Esophagus squamous epithelium (tissue), 4 donors: ENCODE data around the gene CORO1C.

Experiments used
- POLR2A ChIP-seq, 4 donors: fragments of 450-650 bp; IDR thresholded peaks; one replicate each; pipeline ENCODE4 v1.6.1; 2017; ENCODE audit warnings: antibody characterized with exemption in 4 of 4, mild to moderate bottlenecking in 4 of 4, moderate library complexity in 3 of 4
- TF ChIP-seq, protein P1 (sequence below), 6 experiments: fragments of 450-650 bp in 4 of 6; fragments of 200-600 bp in 2 of 6; sonication (generic) in 2 of 6; IDR thresholded peaks; one replicate each; pipeline ENCODE4 v1.5.1; 2016 to 2019; ENCODE audit warnings: antibody characterized with exemption in 6 of 6, mild to moderate bottlenecking in 4 of 6, moderate library complexity in 4 of 6

DNA sequence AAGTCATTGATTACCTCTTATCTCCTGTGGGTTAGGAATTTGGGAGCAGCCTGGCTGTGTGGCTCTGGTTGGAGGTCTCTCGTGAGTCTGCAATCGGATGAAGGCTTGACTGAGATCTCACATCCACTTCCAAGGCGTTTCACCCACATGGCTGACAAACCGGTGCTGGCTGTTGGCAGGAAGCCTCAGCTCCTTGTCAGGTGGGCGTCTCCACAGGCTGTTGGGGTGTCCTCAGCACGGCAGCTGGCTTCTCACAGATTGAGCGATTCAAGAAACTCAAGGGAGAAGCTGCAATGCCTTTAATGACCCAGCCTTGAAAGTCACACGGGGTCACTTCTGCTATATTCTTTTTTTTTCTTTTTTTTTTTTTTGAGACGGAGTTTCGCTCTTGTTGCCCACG lies 28.6 kb upstream of the CORO1C start:
- TF ChIP-seq, protein P1, sequence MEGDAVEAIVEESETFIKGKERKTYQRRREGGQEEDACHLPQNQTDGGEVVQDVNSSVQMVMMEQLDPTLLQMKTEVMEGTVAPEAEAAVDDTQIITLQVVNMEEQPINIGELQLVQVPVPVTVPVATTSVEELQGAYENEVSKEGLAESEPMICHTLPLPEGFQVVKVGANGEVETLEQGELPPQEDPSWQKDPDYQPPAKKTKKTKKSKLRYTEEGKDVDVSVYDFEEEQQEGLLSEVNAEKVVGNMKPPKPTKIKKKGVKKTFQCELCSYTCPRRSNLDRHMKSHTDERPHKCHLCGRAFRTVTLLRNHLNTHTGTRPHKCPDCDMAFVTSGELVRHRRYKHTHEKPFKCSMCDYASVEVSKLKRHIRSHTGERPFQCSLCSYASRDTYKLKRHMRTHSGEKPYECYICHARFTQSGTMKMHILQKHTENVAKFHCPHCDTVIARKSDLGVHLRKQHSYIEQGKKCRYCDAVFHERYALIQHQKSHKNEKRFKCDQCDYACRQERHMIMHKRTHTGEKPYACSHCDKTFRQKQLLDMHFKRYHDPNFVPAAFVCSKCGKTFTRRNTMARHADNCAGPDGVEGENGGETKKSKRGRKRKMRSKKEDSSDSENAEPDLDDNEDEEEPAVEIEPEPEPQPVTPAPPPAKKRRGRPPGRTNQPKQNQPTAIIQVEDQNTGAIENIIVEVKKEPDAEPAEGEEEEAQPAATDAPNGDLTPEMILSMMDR (IDR thresholded peaks at IDR 0.05), result no peak
- no peak for TF ChIP-seq POLR2A (IDR thresholded peaks at IDR 0.05)
